Stimulated activated CD4-positive, alpha-beta T cell treated with anti-CD3 and anti-CD28 coated beads, Interleukin-12 subunit alpha, Interleukin-12 subunit beta, amount 100 ng/mL, for 48 hours (primary cell): ENCODE measurements around the gene HNRNPA2B1.
"Not testable (repeated sequence)": the region's sequence is repeated elsewhere in the genome, so short reads cannot be mapped to it uniquely, and the experiment has no call there.

Experiments
- DNase-seq, 3 donors: peaks; one replicate each; pipeline ENCODE4 v3.0.0-alpha.2; 2020; ENCODE audit warnings: low read depth in 2 of 3, low spot score in 1 of 3

Gene HNRNPA2B1

GRCh38 chr7:26147646-26148306 lies 52.8 kb downstream of the HNRNPA2B1 start:
- DNase-seq, result not testable (repeated sequence)

GRCh38 chr7:26147030-26147429 lies 53.5 kb downstream of the HNRNPA2B1 start:
- no peak for DNase-seq

- no peak for DNase-seq
These were observed 55.3 kb downstream of the HNRNPA2B1 start for GRCh38 chr7:26145238-26145637.

- DNase-seq, result no peak
These were observed 56.1 kb downstream of the HNRNPA2B1 start for GRCh38 chr7:26144184-26145080.

- DNase-seq, result no peak
These were observed 57.1 kb downstream of the HNRNPA2B1 start for GRCh38 chr7:26143298-26144048.

GRCh38 chr7:26141077-26141476 lies 59.5 kb downstream of the HNRNPA2B1 start:
- DNase-seq, result no peak

GRCh38 chr7:26140380-26140779 lies 60.2 kb downstream of the HNRNPA2B1 start:
- no peak for DNase-seq
